ENCODE results near the gene FRMD4A. TPM values are rescaled to one million over a fixed set of nuclear protein-coding genes. Genes with fewer than 3 reads are reported as not detected.

The FRMD4A gene
- total and polyA plus RNA-seq, 2 experiments from 2014 or later, result 5.4 to 10.3 TPM

DNA sequence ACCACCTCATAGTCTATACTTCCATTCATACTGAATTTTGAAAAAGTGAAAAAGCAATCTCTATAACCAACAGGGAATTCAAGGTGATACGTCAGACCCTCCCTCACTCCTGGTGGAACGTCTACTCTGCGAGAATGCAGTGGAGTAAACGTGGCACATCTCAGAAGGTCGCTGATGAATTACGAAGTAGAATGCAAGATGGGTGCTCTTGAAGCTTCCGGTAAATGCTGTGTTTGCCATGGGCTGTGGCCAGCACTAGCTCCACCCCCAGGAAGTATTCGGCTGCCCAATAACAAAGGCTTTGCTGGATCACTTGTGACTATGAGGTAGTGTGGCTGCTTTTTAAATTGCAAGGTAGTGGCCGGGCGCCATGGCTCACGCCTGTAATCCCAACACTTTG, 517.9 kb downstream of the FRMD4A start:
- Histone ChIP-seq H3K36me3 (replicated peaks; ENCODE audit: insufficient read depth, low read depth) (no peaks in the 10 kb centered on the region), H3K9me3 (ENCODE audit: low read depth) (no peaks in the 10 kb centered on the region), H3K4me3 (no peak overlapping the region), H3K27ac (no peak overlapping the region), H3K79me2 (no peaks in the 10 kb centered on the region), H4K20me1 (ENCODE audit: insufficient read depth, poor library complexity, severe bottlenecking) (no peaks in the 10 kb centered on the region), H2AFZ (no peak overlapping the region), H3K9me2 (replicated peaks; ENCODE audit: insufficient read depth) (no peaks in the 10 kb centered on the region), H3K4me1 (ENCODE audit: insufficient read depth) (peaks cover 13% of the 10 kb centered on the region), H3K4me2 (no peak overlapping the region), H3K27me3 (no peaks in the 10 kb centered on the region)
- no peak for DNase-seq (ENCODE audit: low spot score)
- WGBS (ENCODE audit: low lambda C conversion rate, missing lambda C conversion rate), result 98% methylated on average over 11 of the region's 11 CpGs
- no peak for TF ChIP-seq EZH2phosphoT487 (IDR thresholded peaks at IDR 0.05; ENCODE audit: low read depth, severe bottlenecking, unreplicated experiment)
- no peak for TF ChIP-seq EZH2 (IDR thresholded peaks at IDR 0.05; ENCODE audit: borderline replicate concordance)
- TF ChIP-seq, protein P1, sequence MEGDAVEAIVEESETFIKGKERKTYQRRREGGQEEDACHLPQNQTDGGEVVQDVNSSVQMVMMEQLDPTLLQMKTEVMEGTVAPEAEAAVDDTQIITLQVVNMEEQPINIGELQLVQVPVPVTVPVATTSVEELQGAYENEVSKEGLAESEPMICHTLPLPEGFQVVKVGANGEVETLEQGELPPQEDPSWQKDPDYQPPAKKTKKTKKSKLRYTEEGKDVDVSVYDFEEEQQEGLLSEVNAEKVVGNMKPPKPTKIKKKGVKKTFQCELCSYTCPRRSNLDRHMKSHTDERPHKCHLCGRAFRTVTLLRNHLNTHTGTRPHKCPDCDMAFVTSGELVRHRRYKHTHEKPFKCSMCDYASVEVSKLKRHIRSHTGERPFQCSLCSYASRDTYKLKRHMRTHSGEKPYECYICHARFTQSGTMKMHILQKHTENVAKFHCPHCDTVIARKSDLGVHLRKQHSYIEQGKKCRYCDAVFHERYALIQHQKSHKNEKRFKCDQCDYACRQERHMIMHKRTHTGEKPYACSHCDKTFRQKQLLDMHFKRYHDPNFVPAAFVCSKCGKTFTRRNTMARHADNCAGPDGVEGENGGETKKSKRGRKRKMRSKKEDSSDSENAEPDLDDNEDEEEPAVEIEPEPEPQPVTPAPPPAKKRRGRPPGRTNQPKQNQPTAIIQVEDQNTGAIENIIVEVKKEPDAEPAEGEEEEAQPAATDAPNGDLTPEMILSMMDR (IDR thresholded peaks at IDR 0.05; ENCODE audit: poor library complexity), result no peak

DNA sequence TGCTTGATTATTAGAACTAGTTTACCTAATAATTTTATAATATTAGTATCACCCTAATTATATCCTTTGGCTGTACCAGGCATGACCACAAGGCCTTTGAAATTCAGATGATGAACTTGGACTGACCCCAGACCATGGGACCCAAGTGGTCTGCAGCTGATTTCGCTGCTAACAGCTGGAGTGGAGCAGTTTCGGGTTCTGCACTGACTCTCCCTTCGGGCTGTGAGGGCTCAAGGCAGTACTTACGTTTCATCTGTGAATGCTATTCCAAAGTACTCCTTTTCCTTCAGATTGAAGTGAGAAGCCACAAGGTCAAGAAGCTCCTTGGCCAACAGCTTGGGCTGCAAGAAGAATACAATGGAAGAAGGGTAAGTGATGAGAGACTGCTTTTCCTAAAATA, 520.2 kb downstream of the FRMD4A start:
- no peaks in the 10 kb centered on the region for H3K27me3 ChIP-seq
- H3K9me3 ChIP-seq (ENCODE audit: low read depth), result no peaks in the 10 kb centered on the region
- H3K4me3 ChIP-seq, result no peak overlapping the region
- no peak overlapping the region for H3K27ac ChIP-seq
- WGBS (ENCODE audit: low lambda C conversion rate, missing lambda C conversion rate), result 79% methylated on average over 4 of the region's 4 CpGs
- peaks cover 13% of the 10 kb centered on the region for H3K4me1 ChIP-seq (ENCODE audit: insufficient read depth)
- H3K9me2 ChIP-seq (replicated peaks; ENCODE audit: insufficient read depth), result no peaks in the 10 kb centered on the region
- H2AFZ ChIP-seq, result no peak overlapping the region
- H3K36me3 ChIP-seq (replicated peaks; ENCODE audit: insufficient read depth, low read depth), result no peaks in the 10 kb centered on the region
- no peaks in the 10 kb centered on the region for H4K20me1 ChIP-seq (ENCODE audit: insufficient read depth, poor library complexity, severe bottlenecking)
- H3K4me2 ChIP-seq, result no peak overlapping the region
- no peaks in the 10 kb centered on the region for H3K79me2 ChIP-seq
- TF ChIP-seq EZH2 (IDR thresholded peaks at IDR 0.05; ENCODE audit: borderline replicate concordance) (no peak), EZH2phosphoT487 (IDR thresholded peaks at IDR 0.05; ENCODE audit: low read depth, severe bottlenecking, unreplicated experiment) (no peak)
- TF ChIP-seq, protein P1 (IDR thresholded peaks at IDR 0.05; ENCODE audit: poor library complexity), result no peak
- no peak for DNase-seq (ENCODE audit: low spot score)

DNA sequence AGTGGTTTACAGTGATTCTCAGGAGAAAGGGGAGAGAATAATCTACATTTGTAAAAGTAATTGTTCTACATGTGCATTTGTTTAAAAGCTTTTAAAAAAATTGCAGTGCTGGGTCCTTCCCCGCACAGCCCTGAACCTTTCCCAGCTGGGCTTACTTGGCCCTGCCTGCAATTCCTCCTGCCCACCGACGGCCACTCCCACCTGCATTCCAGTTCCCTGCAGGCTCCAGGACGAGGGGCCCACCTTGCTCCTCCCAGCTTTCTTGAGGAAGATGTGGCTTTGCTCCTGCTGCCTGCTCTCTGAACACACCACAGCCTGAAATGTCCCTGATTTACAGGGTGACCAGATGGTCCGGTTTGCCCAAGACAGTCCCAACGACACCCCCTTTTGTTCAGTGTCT, 521.3 kb downstream of the FRMD4A start:
- Histone ChIP-seq H3K36me3 (replicated peaks; ENCODE audit: insufficient read depth, low read depth) (no peaks in the 10 kb centered on the region), H3K4me3 (no peak overlapping the region), H3K79me2 (no peaks in the 10 kb centered on the region), H3K4me2 (peak overlapping the region; percentile 13), H3K27ac (peak overlapping the region; percentile 37), H3K4me1 (ENCODE audit: insufficient read depth) (peaks cover 13% of the 10 kb centered on the region), H2AFZ (no peak overlapping the region), H4K20me1 (ENCODE audit: insufficient read depth, poor library complexity, severe bottlenecking) (no peaks in the 10 kb centered on the region), H3K9me2 (replicated peaks; ENCODE audit: insufficient read depth) (no peaks in the 10 kb centered on the region), H3K27me3 (no peaks in the 10 kb centered on the region), H3K9me3 (ENCODE audit: low read depth) (no peaks in the 10 kb centered on the region)
- peak; percentile 58 for DNase-seq (ENCODE audit: low spot score)
- WGBS (ENCODE audit: low lambda C conversion rate, missing lambda C conversion rate), result 22% methylated on average over 6 of the region's 6 CpGs
- TF ChIP-seq EZH2 (IDR thresholded peaks at IDR 0.05; ENCODE audit: borderline replicate concordance), result no peak
- TF ChIP-seq EZH2phosphoT487 (IDR thresholded peaks at IDR 0.05; ENCODE audit: low read depth, severe bottlenecking, unreplicated experiment), result no peak
- TF ChIP-seq, protein P1 (IDR thresholded peaks at IDR 0.05; ENCODE audit: poor library complexity), result no peak

Data from hepatocyte (in vitro differentiated cells).